Common myeloid progenitor, CD34-positive (primary cell): ENCODE data around the gene ZNF664.

ENCODE experiments used
- CTCF ChIA-PET: fragments of 350-600 bp; sonication (Branson Sonifier 250); formaldehyde crosslinking; loops from one replicate; lab custom pipeline; 2021; ENCODE audit warnings: antibody characterized with exemption; lab: Charles Lee
- POLR2A ChIA-PET: fragments of 350-600 bp; sonication (Branson Sonifier 250); formaldehyde crosslinking; loops from one replicate; lab custom pipeline; 2021; ENCODE audit warnings: antibody characterized with exemption; lab: Charles Lee
- DNase-seq, 3 donors: peaks; one replicate each; pipeline versions ENCODE4 v3.0.0 to v3.0.0-alpha.2; 2013
- H3K27ac ChIP-seq, 2 experiments: 1 replicate in 1 of 2; 2 replicates in 1 of 2; pipeline ENCODE4 v1.7.0; 2013; ENCODE audit warnings: inconsistent platforms in 2 of 2, low read length in 2 of 2, mild to moderate bottlenecking in 2 of 2, low read depth in 1 of 2, moderate library complexity in 1 of 2; ENCODE audit not compliant: severe bottlenecking in 2 of 2, insufficient read depth in 1 of 2, poor library complexity in 1 of 2
- H3K27me3 ChIP-seq, 5 experiments: replicated peaks in 2 of 5; 1 replicate in 3 of 5; 2 replicates in 2 of 5; pipeline versions ENCODE4 v1.6.1 to v1.7.0; 2013; ENCODE audit warnings: low read length in 4 of 5, mild to moderate bottlenecking in 2 of 5, moderate library complexity in 2 of 5, inconsistent platforms in 1 of 5; ENCODE audit not compliant: insufficient read depth in 5 of 5, control insufficient read depth in 4 of 5
- H3K36me3 ChIP-seq, 4 experiments: 1 replicate in 2 of 4; 2 replicates in 2 of 4; pipeline versions ENCODE4 v1.6.1 to v1.7.0; 2013; ENCODE audit warnings: low read length in 3 of 4, control low read depth in 1 of 4, mild to moderate bottlenecking in 1 of 4; ENCODE audit not compliant: control insufficient read depth in 4 of 4, insufficient read depth in 4 of 4
- H3K4me1 ChIP-seq, 4 experiments: 1 replicate in 3 of 4; 2 replicates in 1 of 4; pipeline versions ENCODE4 v1.6.1 to v1.7.1; 2013; ENCODE audit warnings: low read length in 3 of 4, mild to moderate bottlenecking in 3 of 4, control low read depth in 1 of 4, inconsistent platforms in 1 of 4, moderate library complexity in 1 of 4; ENCODE audit not compliant: control insufficient read depth in 4 of 4, insufficient read depth in 4 of 4; ENCODE audit errors: control extremely low read depth in 1 of 4
- H3K4me3 ChIP-seq, 7 experiments: 1 replicate in 4 of 7; 2 replicates in 3 of 7; pipeline versions ENCODE4 v1.5.1 to v1.7.0; 2013; ENCODE audit warnings: mild to moderate bottlenecking in 7 of 7, low read length in 6 of 7, moderate library complexity in 6 of 7, inconsistent platforms in 2 of 7, low read depth in 2 of 7, control low read depth in 1 of 7; ENCODE audit not compliant: insufficient read depth in 4 of 7, control insufficient read depth in 1 of 7; ENCODE audit errors: extremely low read depth in 1 of 7
- H3K9me3 ChIP-seq, 5 experiments: 1 replicate in 4 of 5; 2 replicates in 1 of 5; pipeline versions ENCODE4 v1.6.1 to v1.7.1; 2013; ENCODE audit warnings: low read length in 4 of 5, mild to moderate bottlenecking in 2 of 5, inconsistent platforms in 1 of 5, low read depth in 1 of 5, moderate library complexity in 1 of 5; ENCODE audit not compliant: control insufficient read depth in 4 of 5, insufficient read depth in 2 of 5; ENCODE audit errors: control extremely low read depth in 1 of 5
- WGBS: methylation state at CpG from one replicate; pipeline ENCODE4 v1.1.5; 2013; ENCODE audit not compliant: insufficient coverage; 5-methylcytosine and 5-hydroxymethylcytosine counted together

Gene ZNF664

GRCh38 chr12:123931686-123932321, 41.2 kb upstream of the ZNF664 start:
- Histone ChIP-seq H3K27ac (no peak overlapping the region), H3K9me3 (no peaks in the 10 kb centered on the region), H3K4me1 (no peaks in the 10 kb centered on the region), H3K36me3 (peaks cover 0 to 12% (median 2%) of the 10 kb centered on the region in 4 experiments), H3K4me3 (no peak overlapping the region), H3K27me3 (no peaks in the 10 kb centered on the region)
- no peak for DNase-seq
- ChIA-PET CTCF (no interaction called here), POLR2A (interaction anchor here (0.6 kb wide), 1 partner anchor 458 kb away, joined by 4 read pairs; no protein-coding TSS in a partner anchor)
- WGBS: 98% methylated on average over 8 of the region's 14 CpGs

- no peak for DNase-seq
- Histone ChIP-seq H3K4me1 (peaks cover 0 to 12% (median 9%) of the 10 kb centered on the region in 4 experiments), H3K9me3 (no peaks in the 10 kb centered on the region), H3K4me3 (no peak overlapping the region), H3K27me3 (no peaks in the 10 kb centered on the region), H3K27ac (no peak overlapping the region), H3K36me3 (peaks cover 0 to 15% (median 2%) of the 10 kb centered on the region in 4 experiments)
- 96% methylated on average over 11 of the region's 14 CpGs for WGBS
- CTCF ChIA-PET: interaction anchor here (0.7 to 2.3 kb wide), 3 partner anchors 28 to 45 kb away, joined by 3 to 7 read pairs (median 4); no protein-coding TSS in a partner anchor
- POLR2A ChIA-PET: no interaction called here
These were observed 39.8 kb upstream of the ZNF664 start for GRCh38 chr12:123933214-123933613.

- POLR2A ChIA-PET: no interaction called here
- peaks cover 0 to 15% (median 2%) of the 10 kb centered on the region in 4 experiments for H3K36me3 ChIP-seq
- peaks cover 0 to 20% (median 17%) of the 10 kb centered on the region in 4 experiments for H3K4me1 ChIP-seq
- CTCF ChIA-PET: interaction anchor here (2.3 kb wide), 1 partner anchor 29 kb away, joined by 7 read pairs; no protein-coding TSS in a partner anchor
- no peak overlapping the region for H3K27ac ChIP-seq
- no peaks in the 10 kb centered on the region for H3K9me3 ChIP-seq
- H3K27me3 ChIP-seq: no peaks in the 10 kb centered on the region
- WGBS: 96% methylated on average over 10 of the region's 11 CpGs
- DNase-seq: no peak
- no peak overlapping the region for H3K4me3 ChIP-seq
These were observed 38.9 kb upstream of the ZNF664 start for GRCh38 chr12:123934016-123934620.

GRCh38 chr12:123934829-123935228, 38.2 kb upstream of the ZNF664 start:
- H3K9me3 ChIP-seq: no peaks in the 10 kb centered on the region
- 81% methylated on average over 3 of the region's 9 CpGs for WGBS
- H3K27me3 ChIP-seq: no peaks in the 10 kb centered on the region
- POLR2A ChIA-PET: no interaction called here
- no peak overlapping the region for H3K27ac ChIP-seq
- H3K36me3 ChIP-seq: peaks cover 0 to 15% (median 2%) of the 10 kb centered on the region in 4 experiments
- H3K4me3 ChIP-seq: no peak overlapping the region
- no peak for DNase-seq
- CTCF ChIA-PET: interaction anchor here (2.3 kb wide), 1 partner anchor 29 kb away, joined by 7 read pairs; no protein-coding TSS in a partner anchor
- H3K4me1 ChIP-seq: peaks cover 0 to 20% (median 17%) of the 10 kb centered on the region in 4 experiments

- Histone ChIP-seq H3K9me3 (no peaks in the 10 kb centered on the region), H3K4me1 (peaks cover 0 to 20% (median 17%) of the 10 kb centered on the region in 4 experiments)
- CTCF ChIA-PET: no interaction called here
These were observed 37.1 kb upstream of the ZNF664 start for GRCh38 chr12:123935956-123936355.

GRCh38 chr12:123936471-123936870, 36.5 kb upstream of the ZNF664 start:
- ChIA-PET CTCF (no interaction called here), POLR2A (no interaction called here)
- no peaks in the 10 kb centered on the region for H3K27me3 ChIP-seq
- peaks cover 0 to 2% (median under 1%) of the 10 kb centered on the region in 5 experiments for H3K9me3 ChIP-seq
- no peak for DNase-seq
- 95% methylated on average over 16 of the region's 18 CpGs for WGBS
- no peak overlapping the region for H3K4me3 ChIP-seq
- no peak overlapping the region for H3K27ac ChIP-seq
- peaks cover 2 to 25% (median 6%) of the 10 kb centered on the region in 4 experiments for H3K36me3 ChIP-seq
- H3K4me1 ChIP-seq: peaks cover 0 to 20% (median 17%) of the 10 kb centered on the region in 4 experiments

More at GRCh38 chr12:123935956-123936355, 37.1 kb upstream of the ZNF664 start:
- Histone ChIP-seq H3K27me3 (no peaks in the 10 kb centered on the region), H3K27ac (no peak overlapping the region), H3K4me3 (no peak overlapping the region), H3K36me3 (peaks cover 0 to 21% (median 2%) of the 10 kb centered on the region in 4 experiments)
- POLR2A ChIA-PET: no interaction called here
- 95% methylated on average over 3 of the region's 7 CpGs for WGBS
- no peak for DNase-seq
